GM20000 (cell line): Measurements from ENCODE around the gene HDAC4.

Experiments
- DNase-seq: peaks from one replicate; pipeline ENCODE4 v3.0.0; 2012; ENCODE audit warnings: low spot score
- CTCF ChIP-seq: IDR thresholded peaks from 2 replicates; pipeline ENCODE4 v1.5.1; 2012; ENCODE audit warnings: mild to moderate bottlenecking, control low read depth; ENCODE audit errors: extremely low read depth, missing control alignments

HDAC4 gene

GRCh38 chr2:239015901-239016675 is 384.7 kb downstream of the HDAC4 start:
- DNase-seq, result no peak
- TF ChIP-seq CTCF, result no peak

GRCh38 chr2:239015218-239015900 is 385.5 kb downstream of the HDAC4 start:
- TF ChIP-seq CTCF, result no peak
- DNase-seq, result no peak

GRCh38 chr2:239014458-239015217 is 386.2 kb downstream of the HDAC4 start:
- TF ChIP-seq CTCF, result no peak
- DNase-seq, result no peak

GRCh38 chr2:239013678-239013976 is 387.2 kb downstream of the HDAC4 start:
- DNase-seq, result no peak
- no peak for TF ChIP-seq CTCF

GRCh38 chr2:239012936-239013677 is 387.7 kb downstream of the HDAC4 start:
- TF ChIP-seq CTCF, result no peak
- DNase-seq, result no peak

GRCh38 chr2:239012228-239012627 is 388.6 kb downstream of the HDAC4 start:
- DNase-seq, result no peak
- no peak for TF ChIP-seq CTCF
